HG02798 (cell line): Measurements from ENCODE around the gene MICAL3.

Experiments
- ATAC-seq: cut with Tn5 transposase; IDR thresholded peaks from one replicate; pipeline ENCODE4 v1.9.1; 2021; ENCODE audit warnings: mild to moderate bottlenecking; ENCODE audit not compliant: unreplicated experiment, poor library complexity

The MICAL3 gene

DNA sequence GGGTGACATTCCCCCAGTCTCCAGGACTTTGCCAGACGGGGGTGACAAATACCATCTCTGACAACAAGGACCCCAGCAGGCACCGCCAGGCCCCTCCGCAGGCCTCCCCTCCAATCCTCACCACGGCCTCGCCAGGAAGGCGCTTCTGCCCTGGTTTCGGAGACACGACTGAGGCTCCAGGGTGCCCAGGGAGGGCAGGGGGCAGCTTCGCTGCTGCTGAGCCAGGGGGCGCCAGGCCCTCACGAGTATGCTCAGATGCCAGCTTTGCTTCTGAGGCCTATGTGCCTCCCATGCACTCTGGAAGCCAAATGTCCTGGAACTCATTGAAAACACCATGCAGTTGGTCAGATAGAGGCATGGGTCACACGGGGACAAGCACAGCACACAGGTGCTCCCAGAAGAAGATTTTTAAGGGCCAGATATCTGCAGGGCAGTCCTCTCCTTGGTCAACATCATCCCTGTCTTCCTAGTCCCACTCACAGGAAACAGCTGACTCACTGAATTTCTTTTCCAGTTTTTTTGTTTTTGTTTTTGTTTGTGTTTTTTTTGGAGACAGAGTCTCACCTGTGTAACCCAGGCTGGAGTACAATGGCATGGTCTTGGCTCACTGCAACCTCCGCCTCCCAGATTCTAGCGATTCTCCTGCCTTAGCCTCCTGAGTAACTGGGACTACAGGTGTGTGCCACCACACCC is 270.0 kb downstream of the MICAL3 start:
- no peak for ATAC-seq

DNA sequence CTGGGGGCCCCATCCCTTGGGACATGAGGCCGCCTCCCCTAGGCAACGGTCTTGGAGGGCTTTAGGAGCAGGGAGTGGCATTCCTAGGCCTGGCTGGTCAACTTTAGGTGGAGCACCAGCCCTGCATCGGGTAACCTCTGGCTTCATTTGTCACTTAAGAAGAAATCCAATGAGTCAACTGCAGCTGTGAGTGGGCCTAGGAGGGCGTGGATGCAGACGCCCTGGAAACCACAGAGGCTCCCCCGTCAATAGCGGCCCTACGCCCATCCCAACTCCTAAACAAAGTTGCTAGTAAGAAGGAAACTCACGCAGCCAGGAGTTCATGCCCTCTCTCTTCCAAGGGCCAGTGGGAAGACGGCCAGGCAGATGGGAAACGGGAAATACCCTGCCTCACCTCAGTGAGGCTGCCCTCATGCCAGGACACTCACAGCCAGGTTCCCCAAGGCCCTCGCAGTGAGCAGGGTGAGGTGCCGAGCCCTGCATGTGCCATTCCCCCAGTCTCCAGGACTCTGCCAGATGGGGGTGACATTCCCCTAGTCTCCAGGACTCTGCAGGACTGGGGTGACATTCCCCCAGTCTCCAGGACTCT is 270.9 kb downstream of the MICAL3 start:
- no peak for ATAC-seq

DNA sequence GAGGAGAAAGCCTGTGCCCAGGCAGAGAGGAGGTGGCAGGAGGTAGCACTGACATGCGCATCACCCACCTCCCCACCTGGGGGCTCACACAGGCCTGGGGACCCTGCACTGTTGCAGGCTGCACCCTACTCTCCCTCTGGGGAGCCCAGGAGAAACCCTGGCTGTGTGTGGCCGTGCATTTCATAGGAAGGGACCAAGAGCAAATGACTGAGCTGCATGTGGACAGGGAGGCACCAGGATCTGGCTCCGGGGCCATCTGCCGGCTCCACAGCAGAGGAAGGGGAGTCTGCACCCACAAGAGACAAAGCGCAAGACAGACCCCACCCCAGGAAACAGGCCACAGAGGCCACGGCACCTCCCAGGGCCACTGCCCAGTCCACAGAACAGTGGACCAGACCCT is 272.8 kb downstream of the MICAL3 start:
- no peak for ATAC-seq

DNA sequence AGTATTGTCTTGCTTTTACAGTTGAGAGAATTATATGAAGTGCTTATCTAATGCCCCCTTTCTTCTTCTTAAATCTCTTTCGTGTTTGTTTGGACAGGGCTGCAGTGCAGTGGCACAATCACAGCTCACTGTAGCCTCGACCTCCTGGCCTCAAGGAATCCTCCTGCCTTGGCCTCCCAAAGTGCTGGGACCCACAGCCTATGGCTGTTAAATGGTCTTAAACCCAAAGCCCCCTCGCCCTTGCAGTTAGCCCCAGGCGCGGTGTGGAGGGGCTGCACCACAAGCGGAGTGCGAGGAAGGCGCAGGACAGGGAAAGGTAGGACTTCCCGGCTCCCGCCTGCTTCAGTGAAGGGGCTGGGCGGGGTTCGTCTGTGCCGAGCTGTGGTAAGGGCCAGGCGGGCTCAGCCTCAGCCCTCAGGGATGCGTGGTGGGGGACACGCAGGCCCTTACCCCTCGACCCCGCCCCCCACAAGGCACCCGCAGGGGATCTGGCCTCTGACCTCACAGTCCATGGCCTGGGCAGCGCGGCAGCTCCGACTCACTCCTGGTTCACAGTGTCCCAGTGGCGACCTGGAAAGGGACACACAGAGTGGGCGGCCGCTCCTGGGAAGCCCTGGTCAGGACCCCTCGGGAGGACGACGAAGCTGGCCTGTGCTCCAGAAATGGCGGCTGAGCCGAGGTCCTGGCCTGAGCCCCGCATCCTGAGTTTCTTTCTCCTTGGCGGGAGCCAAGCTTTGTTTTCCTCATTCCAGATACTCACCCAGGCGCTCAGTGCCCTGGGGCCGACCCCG is 274.6 kb downstream of the MICAL3 start:
- no peak for ATAC-seq

DNA sequence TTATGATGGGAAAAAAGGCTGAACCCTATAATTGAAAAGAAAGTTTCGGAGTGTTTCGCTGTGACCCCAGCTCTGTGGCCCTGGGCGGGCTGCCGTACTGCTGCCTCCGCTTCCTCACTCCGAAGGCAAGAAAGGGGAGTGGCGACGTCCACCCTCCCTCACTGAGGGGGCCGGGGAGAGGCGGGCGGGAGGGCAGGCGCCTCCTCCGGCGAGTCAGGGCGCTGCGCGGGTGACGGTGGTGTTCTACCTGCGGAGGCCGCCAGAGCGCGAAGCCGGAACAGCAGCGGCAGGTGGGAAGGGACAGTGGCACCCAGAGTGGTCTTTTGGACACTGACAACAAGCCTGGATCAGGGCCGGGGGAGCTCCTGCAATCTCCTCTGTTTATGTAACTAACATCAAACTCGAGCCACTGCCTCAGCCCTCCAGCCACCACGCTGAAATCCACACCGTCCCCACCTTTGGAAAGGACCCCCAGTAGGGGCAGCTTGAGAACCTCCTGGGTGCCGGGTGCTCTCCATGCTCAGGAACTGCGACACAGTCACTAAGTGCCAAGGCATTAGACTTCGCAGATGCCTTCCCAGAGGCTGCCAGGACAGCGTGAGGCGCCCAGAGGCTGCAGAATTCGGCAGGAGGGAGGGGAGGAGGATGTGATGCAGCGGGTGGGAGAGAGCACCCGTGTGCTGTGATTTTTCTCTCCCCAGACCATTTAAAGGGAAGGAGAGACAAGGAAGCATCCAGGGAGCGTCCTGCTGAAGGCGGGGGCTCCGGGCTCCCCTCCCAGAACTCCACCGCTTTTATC is 275.6 kb downstream of the MICAL3 start:
- ATAC-seq = no peak

DNA sequence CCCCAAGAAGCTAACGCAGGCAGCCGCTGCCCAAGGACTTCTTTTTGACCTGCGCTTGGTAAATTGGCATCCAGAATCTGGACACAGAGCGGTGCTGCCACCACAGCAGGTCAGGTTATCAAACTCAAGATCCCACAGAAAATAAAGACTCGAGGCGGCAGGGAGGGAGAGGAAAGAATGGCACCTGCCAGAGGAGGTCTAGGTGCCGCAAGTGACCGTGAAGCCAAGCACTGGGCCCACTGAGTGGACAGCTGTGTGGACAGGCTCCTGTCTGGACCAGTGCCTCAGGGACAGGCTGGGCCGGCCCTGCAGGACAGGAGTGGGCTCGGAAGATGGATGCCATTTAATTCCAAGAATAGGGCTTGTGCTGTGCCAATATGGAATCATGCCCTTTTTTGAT is 277.4 kb downstream of the MICAL3 start:
- ATAC-seq = no peak

DNA sequence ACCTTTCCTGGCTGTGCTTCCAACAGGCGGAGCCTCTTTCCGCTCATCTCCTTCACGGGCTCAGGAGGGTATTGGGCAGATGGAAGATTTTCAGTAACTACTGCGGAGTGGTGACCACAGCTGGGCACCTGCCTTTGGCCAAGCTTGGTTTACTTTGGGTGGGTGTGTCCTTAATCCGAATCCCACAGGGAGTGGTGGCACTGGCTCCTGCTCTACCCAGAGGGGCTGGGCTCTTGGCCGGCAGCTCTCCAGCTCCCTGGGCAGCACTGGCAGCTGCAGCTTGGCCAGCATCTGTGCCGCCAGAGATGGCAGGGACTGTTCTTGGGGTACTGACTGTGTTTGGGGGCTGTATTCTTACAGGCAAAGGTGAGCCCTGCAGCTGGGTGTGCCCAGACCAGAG is 279.9 kb downstream of the MICAL3 start:
- ATAC-seq = no peak

DNA sequence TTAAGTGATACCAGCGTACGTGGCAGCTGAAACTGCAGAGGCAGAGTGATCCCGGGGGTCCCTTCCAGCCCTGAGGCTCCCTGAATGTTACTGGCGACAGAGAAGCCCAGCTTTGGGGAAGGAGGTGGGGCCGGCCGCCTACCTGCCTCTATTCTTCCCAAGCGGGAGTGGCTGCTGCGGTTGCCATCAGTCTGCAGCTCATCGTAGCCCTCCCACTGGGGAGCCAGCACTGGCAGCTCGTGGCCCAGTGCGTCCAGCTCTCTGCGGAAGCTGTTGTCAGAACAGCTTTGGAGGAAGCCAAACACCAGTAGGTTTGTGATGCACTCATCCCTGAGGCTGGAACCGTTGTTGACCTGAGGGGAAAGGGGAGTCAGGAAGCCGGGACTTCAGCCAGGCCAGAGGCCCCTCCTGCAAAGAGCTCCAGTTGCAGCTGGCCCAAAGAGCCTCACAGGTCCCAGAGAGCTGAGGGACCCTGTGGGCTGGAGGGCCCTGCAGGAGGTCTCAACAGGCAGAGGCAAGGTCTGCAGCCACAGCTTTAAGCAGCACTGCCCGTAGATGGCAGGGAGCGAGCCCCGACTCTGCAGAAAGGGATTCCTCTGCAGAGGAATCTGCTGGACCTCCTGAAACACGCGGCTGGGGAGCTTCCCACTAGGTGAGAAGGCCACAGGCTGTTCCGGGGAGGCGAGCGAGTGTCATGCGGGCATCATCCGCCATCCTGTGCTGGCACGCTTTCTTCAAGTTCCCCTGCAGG is 280.5 kb downstream of the MICAL3 start:
- ATAC-seq = no peak

DNA sequence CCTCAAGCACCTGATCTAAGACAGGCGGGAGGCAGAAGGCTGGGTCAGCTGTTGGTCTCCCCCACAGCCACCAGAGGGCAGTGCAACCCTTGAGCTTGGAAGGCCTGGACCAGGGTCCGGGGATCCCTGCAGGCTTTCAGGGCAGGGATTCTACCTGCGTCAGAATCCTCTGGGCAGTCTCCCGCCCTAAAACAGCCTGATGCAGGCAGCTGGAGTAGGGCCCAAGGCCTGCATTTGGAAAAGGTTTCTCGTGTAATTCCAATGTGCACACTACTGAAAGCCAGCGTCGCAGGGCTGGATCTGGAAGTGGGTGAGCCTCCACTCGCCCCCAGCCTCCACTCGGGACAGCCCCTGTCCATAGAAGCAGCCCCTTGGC is 281.8 kb downstream of the MICAL3 start:
- peak; percentile 62 for ATAC-seq

DNA sequence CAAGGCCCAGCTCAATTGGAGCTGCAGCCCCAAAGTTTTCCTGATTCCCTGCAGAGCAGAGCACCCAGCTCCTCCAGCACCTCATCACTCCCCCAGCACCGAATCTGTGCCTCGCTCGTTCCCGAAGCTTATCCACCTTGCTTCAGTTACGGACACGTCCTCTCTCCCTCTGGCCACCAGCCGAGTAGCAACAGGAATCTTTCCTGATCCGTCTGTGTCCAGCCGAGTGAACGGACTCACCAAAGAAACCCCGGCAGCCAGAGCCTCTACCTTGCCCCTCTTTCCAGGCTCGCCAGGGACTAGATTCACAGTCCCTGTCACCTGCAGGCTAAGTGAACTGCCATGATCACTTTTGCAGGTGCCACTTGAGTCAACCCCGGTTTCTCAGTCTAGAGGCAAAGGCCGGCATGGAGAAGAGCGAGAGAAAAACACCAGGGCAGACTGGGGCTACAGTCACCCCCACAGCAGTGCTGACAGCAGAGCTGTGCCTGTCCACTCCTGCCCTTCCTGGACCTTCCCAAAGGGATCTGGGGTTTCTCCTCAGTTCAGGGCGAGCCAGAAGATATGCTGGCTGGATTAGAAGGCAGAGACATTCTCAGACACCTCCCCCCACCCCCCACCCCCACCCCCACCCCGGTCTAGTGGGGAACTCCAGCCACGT is 282.4 kb downstream of the MICAL3 start:
- ATAC-seq = no peak

DNA sequence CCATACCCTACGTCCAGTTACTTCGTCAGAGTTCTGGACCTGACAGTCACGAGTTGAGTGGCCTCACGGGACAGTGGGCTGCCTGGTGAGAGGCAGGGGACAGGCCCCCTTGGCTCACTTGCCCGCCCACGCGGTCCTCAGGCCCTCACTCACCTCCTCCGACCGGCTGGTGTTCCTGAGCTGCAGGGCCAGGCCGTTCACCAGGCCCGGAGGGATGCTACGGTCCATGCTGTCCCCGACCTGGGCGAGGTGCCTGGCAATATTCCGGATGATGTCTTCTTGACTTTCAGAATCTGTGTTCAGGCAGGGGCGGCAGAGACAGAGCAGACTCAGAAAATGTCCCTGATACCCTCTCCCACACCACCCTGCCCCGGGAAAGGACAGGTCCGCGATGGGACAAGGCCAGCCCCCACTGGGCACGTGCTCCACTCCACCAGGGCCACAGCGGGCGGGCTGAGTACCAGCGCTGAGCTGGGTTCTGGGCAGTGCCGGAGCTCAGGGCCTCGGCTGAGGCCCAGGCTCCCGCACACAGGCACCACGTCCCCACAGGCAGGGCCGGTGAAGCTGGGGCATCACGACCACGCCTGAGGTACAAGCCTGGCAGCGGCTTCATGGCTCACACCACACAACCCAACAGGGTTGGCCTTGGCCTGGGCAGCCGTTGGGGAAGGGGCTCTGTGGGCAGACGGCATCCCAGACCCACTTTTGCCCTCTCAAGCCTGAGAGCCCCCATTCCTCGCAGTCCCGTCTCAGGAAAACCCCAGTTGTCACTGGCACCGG is 285.0 kb downstream of the MICAL3 start:
- no peak for ATAC-seq

DNA sequence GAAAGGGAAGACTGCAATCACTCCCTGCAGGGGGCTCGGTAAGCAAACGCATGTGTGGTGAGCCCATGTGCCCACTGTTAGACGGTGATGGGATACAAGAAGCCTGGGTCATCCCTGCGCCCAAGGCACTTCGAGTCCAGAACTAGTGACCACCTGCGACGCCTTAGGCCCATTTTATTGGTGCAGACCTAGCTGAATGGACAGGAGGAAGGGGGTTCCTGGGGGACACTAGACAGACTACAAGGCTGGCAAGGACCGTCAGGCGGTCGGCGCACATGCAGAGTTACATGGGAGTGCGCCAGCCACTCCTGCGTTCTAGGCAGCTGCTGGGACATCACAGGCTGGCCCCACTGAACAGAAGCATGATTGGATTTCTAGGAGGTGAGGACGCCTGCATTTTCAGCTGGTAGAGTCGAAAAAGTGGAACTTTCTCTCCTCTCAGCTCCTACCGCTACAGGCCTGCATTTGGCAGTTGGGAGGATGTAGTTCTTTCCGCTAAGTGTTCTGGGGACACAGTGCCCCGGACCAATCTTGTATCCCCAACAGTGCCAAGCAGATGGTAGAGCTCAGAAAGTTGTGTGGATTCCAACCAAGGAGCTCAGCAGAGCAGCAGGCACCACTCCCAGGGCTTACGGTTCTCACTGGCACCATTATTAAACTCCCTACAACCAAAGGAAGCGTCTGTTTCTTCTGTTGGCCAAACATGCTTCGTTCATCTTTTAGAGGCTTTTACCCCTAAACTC is 285.8 kb downstream of the MICAL3 start:
- ATAC-seq = no peak
